ENCODE measurements around the gene HSPA1A.

The HSPA1A gene

DNA sequence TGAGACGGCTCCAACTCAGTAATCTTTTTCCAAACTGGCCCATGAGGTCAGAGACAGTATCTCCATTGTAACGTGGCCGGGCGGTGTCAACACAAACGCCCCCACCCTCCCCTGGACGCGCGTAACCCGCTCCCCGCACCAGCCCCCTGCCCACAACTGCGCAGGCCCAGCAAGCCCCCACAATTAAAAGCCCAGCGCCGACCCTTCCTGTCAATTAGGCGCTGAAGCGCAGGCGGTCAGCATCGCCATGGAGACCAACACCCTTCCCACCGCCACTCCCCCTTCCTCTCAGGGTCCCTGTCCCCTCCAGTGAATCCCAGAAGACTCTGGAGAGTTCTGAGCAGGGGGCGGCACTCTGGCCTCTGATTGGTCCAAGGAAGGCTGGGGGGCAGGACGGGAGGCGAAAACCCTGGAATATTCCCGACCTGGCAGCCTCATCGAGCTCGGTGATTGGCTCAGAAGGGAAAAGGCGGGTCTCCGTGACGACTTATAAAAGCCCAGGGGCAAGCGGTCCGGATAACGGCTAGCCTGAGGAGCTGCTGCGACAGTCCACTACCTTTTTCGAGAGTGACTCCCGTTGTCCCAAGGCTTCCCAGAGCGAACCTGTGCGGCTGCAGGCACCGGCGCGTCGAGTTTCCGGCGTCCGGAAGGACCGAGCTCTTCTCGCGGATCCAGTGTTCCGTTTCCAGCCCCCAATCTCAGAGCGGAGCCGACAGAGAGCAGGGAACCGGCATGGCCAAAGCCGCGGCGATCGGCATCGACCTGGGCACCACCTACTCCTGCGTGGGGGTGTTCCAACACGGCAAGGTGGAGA lies at the start of gene HSPA1A, which contains the start of gene HSPA1L:
Gene HSPA1A (plus strand): TSS at position 519 of the 814 bp plus-strand sequence. CDS start 214 bp downstream, at position 733.
Gene HSPA1L (minus strand): TSS at position 259 of the 814 bp plus-strand sequence. CDS start 3,311 bp downstream, outside the sequence.
- no peak within 1 kb of the TSS for H3K4me3 ChIP-seq (ENCODE audit: low read depth, low read length)
- TF ChIP-seq, protein P1, sequence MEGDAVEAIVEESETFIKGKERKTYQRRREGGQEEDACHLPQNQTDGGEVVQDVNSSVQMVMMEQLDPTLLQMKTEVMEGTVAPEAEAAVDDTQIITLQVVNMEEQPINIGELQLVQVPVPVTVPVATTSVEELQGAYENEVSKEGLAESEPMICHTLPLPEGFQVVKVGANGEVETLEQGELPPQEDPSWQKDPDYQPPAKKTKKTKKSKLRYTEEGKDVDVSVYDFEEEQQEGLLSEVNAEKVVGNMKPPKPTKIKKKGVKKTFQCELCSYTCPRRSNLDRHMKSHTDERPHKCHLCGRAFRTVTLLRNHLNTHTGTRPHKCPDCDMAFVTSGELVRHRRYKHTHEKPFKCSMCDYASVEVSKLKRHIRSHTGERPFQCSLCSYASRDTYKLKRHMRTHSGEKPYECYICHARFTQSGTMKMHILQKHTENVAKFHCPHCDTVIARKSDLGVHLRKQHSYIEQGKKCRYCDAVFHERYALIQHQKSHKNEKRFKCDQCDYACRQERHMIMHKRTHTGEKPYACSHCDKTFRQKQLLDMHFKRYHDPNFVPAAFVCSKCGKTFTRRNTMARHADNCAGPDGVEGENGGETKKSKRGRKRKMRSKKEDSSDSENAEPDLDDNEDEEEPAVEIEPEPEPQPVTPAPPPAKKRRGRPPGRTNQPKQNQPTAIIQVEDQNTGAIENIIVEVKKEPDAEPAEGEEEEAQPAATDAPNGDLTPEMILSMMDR (IDR thresholded peaks at IDR 0.05; ENCODE audit: control insufficient read depth, extremely low read depth, insufficient read depth): no peak
- no peak for DNase-seq (ENCODE audit: low read depth)

- H3K4me3 ChIP-seq (ENCODE audit: low read depth, low read length): no peak overlapping the region
- TF ChIP-seq, protein P1 (IDR thresholded peaks at IDR 0.05; ENCODE audit: control insufficient read depth, extremely low read depth, insufficient read depth): no peak
- DNase-seq (ENCODE audit: low read depth): no peak
Observed at GRCh38 chr6:31765559-31765909, 49.8 kb upstream of the HSPA1A start.

GRCh38 chr6:31765910-31766794 lies 49.2 kb upstream of the HSPA1A start:
- no peak overlapping the region for H3K4me3 ChIP-seq (ENCODE audit: low read depth, low read length)
- TF ChIP-seq, protein P1 (IDR thresholded peaks at IDR 0.05; ENCODE audit: control insufficient read depth, extremely low read depth, insufficient read depth): no peak
- DNase-seq (ENCODE audit: low read depth): no peak

- TF ChIP-seq, protein P1 (IDR thresholded peaks at IDR 0.05; ENCODE audit: control insufficient read depth, extremely low read depth, insufficient read depth): no peak
- no peak for DNase-seq (ENCODE audit: low read depth)
- H3K4me3 ChIP-seq (ENCODE audit: low read depth, low read length): no peak overlapping the region
Observed at GRCh38 chr6:31767096-31767645, 48.2 kb upstream of the HSPA1A start.

DNA sequence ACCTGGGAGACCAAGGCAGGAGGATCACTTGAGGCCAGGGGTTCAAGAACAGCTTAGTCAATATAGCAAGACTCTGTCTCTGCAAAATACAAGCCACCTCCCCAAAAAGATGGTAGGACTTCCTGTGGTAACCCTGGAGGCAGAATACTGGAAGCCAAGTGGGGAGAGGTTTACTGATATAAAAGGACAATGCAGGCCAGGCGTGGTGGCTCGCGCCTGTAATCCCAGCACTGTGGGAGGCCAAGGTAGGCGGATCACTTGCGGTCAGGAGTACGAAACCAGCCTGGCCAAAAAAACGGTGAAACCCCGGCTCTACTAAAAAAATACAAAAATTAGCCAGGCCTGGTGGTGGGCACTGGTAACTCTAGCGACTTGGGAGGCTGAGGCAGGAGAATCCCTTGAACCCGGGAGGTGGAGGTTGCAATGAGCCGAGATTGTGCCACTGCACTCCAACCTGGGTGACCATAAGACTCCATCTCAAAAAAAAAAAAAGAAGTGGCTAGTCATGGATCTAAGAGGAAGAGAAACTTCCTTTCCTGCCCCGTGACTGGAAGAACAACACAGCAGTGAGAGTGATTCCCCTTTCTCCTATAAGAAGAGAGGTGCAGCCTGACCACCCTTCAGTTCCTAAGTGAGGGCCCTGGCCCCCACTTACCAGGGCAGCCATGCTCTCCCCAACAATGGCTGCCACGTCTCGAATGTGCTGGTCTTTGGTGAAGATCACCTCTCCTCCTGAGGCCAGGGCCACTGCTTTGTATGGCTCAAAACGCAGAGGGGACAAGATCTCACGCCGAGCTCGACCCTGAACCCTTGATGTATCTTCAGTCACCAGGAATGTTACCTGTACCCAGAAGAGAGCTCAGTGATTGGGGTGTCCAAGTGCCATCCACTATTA lies 46.7 kb upstream of the HSPA1A start:
- DNase-seq (ENCODE audit: low read depth): no peak
- TF ChIP-seq, protein P1 (IDR thresholded peaks at IDR 0.05; ENCODE audit: control insufficient read depth, extremely low read depth, insufficient read depth): no peak
- H3K4me3 ChIP-seq (ENCODE audit: low read depth, low read length): no peak overlapping the region
